Liver (tissue), 9 donors: ENCODE results near the gene TPD52L1. TPM values are rescaled to one million over a fixed set of nuclear protein-coding genes. Genes with fewer than 3 reads are reported as not detected.

Source experiments
- DNase-seq: peaks from one replicate; pipeline ENCODE4 v3.0.0-alpha.2; 2017; ENCODE audit warnings: low spot score
- H3K27ac ChIP-seq, 2 donors: one replicate each; pipeline ENCODE4 v1.7.0; 2013; ENCODE audit warnings: inconsistent platforms in 2 of 2, low read length in 2 of 2, control low read depth in 1 of 2, low read depth in 1 of 2, mild to moderate bottlenecking in 1 of 2
- H3K27me3 ChIP-seq, 4 donors: one replicate each; pipeline versions ENCODE4 v1.6.1 to v1.7.0; 2013; ENCODE audit warnings: low read length in 3 of 4, inconsistent platforms in 1 of 4, mild to moderate bottlenecking in 1 of 4, moderate library complexity in 1 of 4; ENCODE audit not compliant: control insufficient read depth in 4 of 4, insufficient read depth in 4 of 4
- H3K36me3 ChIP-seq, 4 donors: one replicate each; pipeline versions ENCODE4 v1.6.1 to v1.7.0; 2013; ENCODE audit warnings: low read length in 3 of 4, mild to moderate bottlenecking in 3 of 4, low read depth in 1 of 4, moderate library complexity in 1 of 4; ENCODE audit not compliant: control insufficient read depth in 4 of 4, insufficient read depth in 3 of 4
- H3K4me1 ChIP-seq, 4 donors: one replicate each; pipeline versions ENCODE4 v1.6.1 to v1.7.0; 2013; ENCODE audit warnings: low read length in 3 of 4, mild to moderate bottlenecking in 3 of 4, moderate library complexity in 1 of 4; ENCODE audit not compliant: control insufficient read depth in 4 of 4, insufficient read depth in 4 of 4
- H3K4me3 ChIP-seq, 3 donors: one replicate each; pipeline versions ENCODE4 v1.6.1 to v1.7.0; 2013; ENCODE audit warnings: low read length in 3 of 3, control low read depth in 1 of 3, low read depth in 1 of 3, mild to moderate bottlenecking in 1 of 3
- H3K9ac ChIP-seq, 2 donors: one replicate each; pipeline ENCODE4 v1.7.0; 2013; ENCODE audit warnings: low read length in 2 of 2, mild to moderate bottlenecking in 2 of 2, moderate library complexity in 2 of 2, control low read depth in 1 of 2, low read depth in 1 of 2
- H3K9me3 ChIP-seq, 4 donors: one replicate each; pipeline versions ENCODE4 v1.6.1 to v1.7.0; 2013; ENCODE audit warnings: low read length in 3 of 4; ENCODE audit not compliant: control insufficient read depth in 4 of 4
- EGR1 ChIP-seq, 2 donors: IDR thresholded peaks; 2 replicates each; pipeline ENCODE4 v1.6.1; 2016 to 2018; ENCODE audit warnings: antibody characterized with exemption in 2 of 2, low read depth in 2 of 2
- FOXA1 ChIP-seq: IDR thresholded peaks from 2 replicates; pipeline ENCODE4 v1.6.1; 2016; ENCODE audit warnings: antibody characterized with exemption
- FOXA2 ChIP-seq: IDR thresholded peaks from 2 replicates; pipeline ENCODE4 v1.6.1; 2016; ENCODE audit warnings: antibody characterized with exemption
- GABPA ChIP-seq, 2 donors: IDR thresholded peaks in 1 of 2; conservative IDR thresholded peaks in 1 of 2; 2 replicates each; pipeline ENCODE4 v1.6.1; 2016; ENCODE audit warnings: antibody characterized with exemption in 2 of 2, mild to moderate bottlenecking in 1 of 2, moderate library complexity in 1 of 2
- HNF4A ChIP-seq, 2 donors: conservative IDR thresholded peaks; 2 replicates each; pipeline ENCODE4 v1.6.1; 2016; ENCODE audit warnings: antibody characterized with exemption in 2 of 2, mild to moderate bottlenecking in 2 of 2
- HNF4G ChIP-seq: IDR thresholded peaks from 2 replicates; pipeline ENCODE4 v1.6.1; 2016; ENCODE audit warnings: antibody characterized with exemption
- JUND ChIP-seq, 2 donors: IDR thresholded peaks; 2 replicates each; pipeline ENCODE4 v1.6.1; 2016; ENCODE audit warnings: antibody characterized with exemption in 2 of 2
- MAX ChIP-seq: IDR thresholded peaks from 2 replicates; pipeline ENCODE4 v1.6.1; 2016; ENCODE audit warnings: antibody characterized with exemption
- NR2F2 ChIP-seq: IDR thresholded peaks from 2 replicates; pipeline ENCODE4 v1.6.1; 2016; ENCODE audit warnings: antibody characterized with exemption
- RAD21 ChIP-seq, 2 donors: IDR thresholded peaks; 2 replicates each; pipeline ENCODE4 v1.6.1; 2016; ENCODE audit warnings: antibody characterized with exemption in 2 of 2, mild to moderate bottlenecking in 2 of 2
- RXRA ChIP-seq, 2 donors: IDR thresholded peaks; 2 replicates each; pipeline ENCODE4 v1.6.1; 2017 to 2018; ENCODE audit warnings: antibody characterized with exemption in 2 of 2, mild to moderate bottlenecking in 1 of 2
- SP1 ChIP-seq: IDR thresholded peaks from 2 replicates; pipeline ENCODE4 v1.6.1; 2018; ENCODE audit warnings: antibody characterized with exemption, mild to moderate bottlenecking
- TAF1 ChIP-seq: conservative IDR thresholded peaks from 2 replicates; pipeline ENCODE4 v1.6.1; 2016; ENCODE audit warnings: antibody characterized with exemption, mild to moderate bottlenecking
- YY1 ChIP-seq: IDR thresholded peaks from 2 replicates; pipeline ENCODE4 v1.6.1; 2016; ENCODE audit warnings: antibody characterized with exemption, mild to moderate bottlenecking
- WGBS: extraction: QIAGEN DNeasy Blood & Tissue Kit; methylation state at CpG from one replicate; pipeline ENCODE4 v1.1.7; 2013; 5-methylcytosine and 5-hydroxymethylcytosine counted together
- polyA plus RNA-seq, 2 donors: library from polyadenylated mRNA; stranded (reverse) in 1 of 2; unstranded in 1 of 2; fragments of 200-250 nt in 1 of 2; fragments of >200 nt in 1 of 2; fragmentation: Nextera tagmentation in 1 of 2; extraction: Ambion mirVana in 1 of 2; gene quantifications; one replicate each; pipeline versions ENCODE4 v1.2.1 to v1.2.3, GENCODE V29; 2013 to 2015
- total RNA-seq, 2 donors: library from RNA; depleted of rRNA; stranded (reverse); fragments of >200 nt; gene quantifications; one replicate each; pipeline ENCODE4 v1.2.3, GENCODE V29; 2014
- TF ChIP-seq, protein P1 (sequence below): IDR thresholded peaks from 2 replicates; pipeline ENCODE4 v1.6.1; 2016; ENCODE audit warnings: antibody characterized with exemption
- TF ChIP-seq, protein P2 (sequence below): fragments of 150-350 bp; IDR thresholded peaks from 2 replicates; pipeline ENCODE4 v1.5.1; 2017; ENCODE audit warnings: improper control_type of control experiment, low read depth, low read length; ENCODE audit not compliant: missing input control
- TF ChIP-seq, protein P3 (sequence below): IDR thresholded peaks from 2 replicates; pipeline ENCODE4 v1.6.1; 2016; ENCODE audit warnings: antibody characterized with exemption
- donor health status: healthy.
- donor health status: healthy.
- donor health status: healthy.
- donor health status: healthy.
- donor health status: healthy.

TPD52L1 gene
- total and polyA plus RNA-seq, 4 donors = 8.9 to 66.4 (median 56.6) TPM

DNA sequence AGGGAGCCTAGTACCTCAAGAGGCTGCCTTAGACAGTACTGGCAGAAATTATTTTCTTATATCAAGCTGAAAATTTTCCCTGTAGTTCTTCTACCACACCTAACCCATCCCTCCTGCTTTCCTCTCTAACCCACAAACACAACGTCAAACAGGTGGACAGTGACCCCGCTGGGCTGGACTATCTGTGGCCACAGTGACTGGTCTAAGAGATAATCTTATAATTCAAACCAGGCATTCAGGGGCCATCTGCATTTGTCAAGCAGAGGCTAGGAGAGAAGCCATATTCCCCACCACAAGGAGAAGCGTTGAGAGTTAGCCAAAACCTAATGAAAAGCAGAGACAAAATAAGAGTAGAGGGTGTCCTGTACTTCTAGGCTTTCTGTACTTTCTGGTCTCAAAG, 140.0 kb downstream of the TPD52L1 start:
- H3K9ac ChIP-seq = no peak overlapping the region
- no peak overlapping the region for H3K4me3 ChIP-seq
- no peaks in the 10 kb centered on the region for H3K27me3 ChIP-seq
- no peaks in the 10 kb centered on the region for H3K9me3 ChIP-seq
- TF ChIP-seq NR2F2 = no peak
- no peak for TF ChIP-seq SP1
- TF ChIP-seq MAX = no peak
- TF ChIP-seq FOXA1 = no peak
- TF ChIP-seq HNF4A (conservative IDR thresholded peaks at IDR 0.05) = no peak
- no peak for TF ChIP-seq RAD21 (IDR thresholded peaks at IDR 0.05)
- TF ChIP-seq HNF4G = no peak
- TF ChIP-seq GABPA (IDR thresholded peaks at IDR 0.05 in 1 of 2, conservative IDR thresholded peaks at IDR 0.05 in 1 of 2) = no peak
- TF ChIP-seq, protein P1, sequence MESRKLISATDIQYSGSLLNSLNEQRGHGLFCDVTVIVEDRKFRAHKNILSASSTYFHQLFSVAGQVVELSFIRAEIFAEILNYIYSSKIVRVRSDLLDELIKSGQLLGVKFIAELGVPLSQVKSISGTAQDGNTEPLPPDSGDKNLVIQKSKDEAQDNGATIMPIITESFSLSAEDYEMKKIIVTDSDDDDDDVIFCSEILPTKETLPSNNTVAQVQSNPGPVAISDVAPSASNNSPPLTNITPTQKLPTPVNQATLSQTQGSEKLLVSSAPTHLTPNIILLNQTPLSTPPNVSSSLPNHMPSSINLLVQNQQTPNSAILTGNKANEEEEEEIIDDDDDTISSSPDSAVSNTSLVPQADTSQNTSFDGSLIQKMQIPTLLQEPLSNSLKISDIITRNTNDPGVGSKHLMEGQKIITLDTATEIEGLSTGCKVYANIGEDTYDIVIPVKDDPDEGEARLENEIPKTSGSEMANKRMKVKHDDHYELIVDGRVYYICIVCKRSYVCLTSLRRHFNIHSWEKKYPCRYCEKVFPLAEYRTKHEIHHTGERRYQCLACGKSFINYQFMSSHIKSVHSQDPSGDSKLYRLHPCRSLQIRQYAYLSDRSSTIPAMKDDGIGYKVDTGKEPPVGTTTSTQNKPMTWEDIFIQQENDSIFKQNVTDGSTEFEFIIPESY = no peak
- no peak for TF ChIP-seq JUND (IDR thresholded peaks at IDR 0.05)
- TF ChIP-seq, protein P2, sequence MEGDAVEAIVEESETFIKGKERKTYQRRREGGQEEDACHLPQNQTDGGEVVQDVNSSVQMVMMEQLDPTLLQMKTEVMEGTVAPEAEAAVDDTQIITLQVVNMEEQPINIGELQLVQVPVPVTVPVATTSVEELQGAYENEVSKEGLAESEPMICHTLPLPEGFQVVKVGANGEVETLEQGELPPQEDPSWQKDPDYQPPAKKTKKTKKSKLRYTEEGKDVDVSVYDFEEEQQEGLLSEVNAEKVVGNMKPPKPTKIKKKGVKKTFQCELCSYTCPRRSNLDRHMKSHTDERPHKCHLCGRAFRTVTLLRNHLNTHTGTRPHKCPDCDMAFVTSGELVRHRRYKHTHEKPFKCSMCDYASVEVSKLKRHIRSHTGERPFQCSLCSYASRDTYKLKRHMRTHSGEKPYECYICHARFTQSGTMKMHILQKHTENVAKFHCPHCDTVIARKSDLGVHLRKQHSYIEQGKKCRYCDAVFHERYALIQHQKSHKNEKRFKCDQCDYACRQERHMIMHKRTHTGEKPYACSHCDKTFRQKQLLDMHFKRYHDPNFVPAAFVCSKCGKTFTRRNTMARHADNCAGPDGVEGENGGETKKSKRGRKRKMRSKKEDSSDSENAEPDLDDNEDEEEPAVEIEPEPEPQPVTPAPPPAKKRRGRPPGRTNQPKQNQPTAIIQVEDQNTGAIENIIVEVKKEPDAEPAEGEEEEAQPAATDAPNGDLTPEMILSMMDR = no peak
- TF ChIP-seq EGR1 (IDR thresholded peaks at IDR 0.05; ENCODE audit: low read depth in 2 of 2) = no peak
- TF ChIP-seq RXRA (IDR thresholded peaks at IDR 0.05) = no peak
- TF ChIP-seq TAF1 = no peak
- TF ChIP-seq YY1 = no peak
- no peak for TF ChIP-seq FOXA2
- H3K27ac ChIP-seq = no peak overlapping the region
- no peak for DNase-seq
- WGBS = 93% methylated on average over 3 of the region's 3 CpGs
- H3K36me3 ChIP-seq = peaks cover 3 to 26% (median 7%) of the 10 kb centered on the region in 4 donors
- H3K4me1 ChIP-seq = peaks cover 3 to 16% (median 6%) of the 10 kb centered on the region in 4 donors

GRCh38 chr6:125294036-125294435, 140.5 kb downstream of the TPD52L1 start:
- WGBS = 96% methylated on average over 1 of the region's 1 CpG
- Histone ChIP-seq H3K9ac (no peak overlapping the region), H3K36me3 (peaks cover 3 to 26% (median 7%) of the 10 kb centered on the region in 4 donors), H3K27ac (no peak overlapping the region), H3K27me3 (no peaks in the 10 kb centered on the region), H3K4me1 (peaks cover 3 to 16% (median 6%) of the 10 kb centered on the region in 4 donors), H3K9me3 (no peaks in the 10 kb centered on the region), H3K4me3 (no peak overlapping the region)
- DNase-seq = no peak
- no peak for TF ChIP-seq MAX
- TF ChIP-seq, protein P3, sequence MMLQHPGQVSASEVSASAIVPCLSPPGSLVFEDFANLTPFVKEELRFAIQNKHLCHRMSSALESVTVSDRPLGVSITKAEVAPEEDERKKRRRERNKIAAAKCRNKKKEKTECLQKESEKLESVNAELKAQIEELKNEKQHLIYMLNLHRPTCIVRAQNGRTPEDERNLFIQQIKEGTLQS = no peak
